NCI-H2196 (cell line): ENCODE results near the gene KIF19.

Experiments
- DNase-seq: peaks from one replicate; lab custom pipeline; 2025; ENCODE audit not compliant: unreplicated experiment; lab: John Stamatoyannopoulos, UW

The KIF19 gene

DNA sequence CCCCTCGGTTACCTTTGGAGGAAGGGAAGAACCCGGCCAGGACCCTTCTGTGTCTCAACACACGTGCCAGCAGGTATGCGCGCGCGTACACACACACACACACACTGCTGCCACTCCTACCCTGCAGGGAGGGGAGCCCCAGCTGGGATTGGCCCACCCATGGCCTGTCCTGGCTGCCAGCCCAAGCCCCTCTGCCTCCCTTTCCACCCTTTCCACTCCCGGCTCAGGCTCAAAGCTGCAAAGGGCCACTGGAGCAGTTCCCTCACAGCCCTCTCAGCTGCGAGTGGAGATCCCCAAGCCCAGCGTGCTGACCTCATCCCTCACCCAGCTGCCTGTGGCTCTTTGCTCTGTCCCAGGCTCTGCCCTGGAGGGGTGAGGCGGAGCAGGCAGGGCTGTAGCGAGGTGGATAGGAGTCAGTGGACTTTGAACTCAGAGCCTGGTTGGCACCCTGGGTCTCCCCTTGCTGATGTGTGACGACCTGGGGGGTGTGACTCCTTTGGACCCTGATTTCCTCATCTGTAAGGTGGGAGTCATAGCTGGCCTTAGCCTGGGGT lies 14.5 kb downstream of the KIF19 start:
- DNase-seq: no peak

DNA sequence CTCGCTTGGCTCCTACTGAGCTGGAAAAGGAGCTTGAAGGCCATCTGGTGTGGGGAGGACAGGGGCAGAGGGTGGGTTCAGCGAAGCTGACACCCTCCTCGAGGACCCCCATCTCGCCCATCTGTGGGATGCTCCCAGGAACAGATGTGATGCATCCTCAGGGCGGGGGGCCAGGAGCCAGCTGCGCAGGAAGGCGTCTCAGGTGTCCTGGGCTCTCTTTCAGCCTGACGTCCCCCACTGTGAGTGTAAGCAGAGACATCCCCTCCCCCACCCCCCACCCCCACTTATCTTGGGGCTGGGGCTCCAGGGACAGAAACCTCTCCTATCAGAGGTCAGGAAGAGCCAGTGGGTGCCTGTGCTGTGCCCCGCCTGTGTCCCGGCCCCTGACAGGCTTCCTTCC lies 16.2 kb downstream of the KIF19 start:
- no peak for DNase-seq

DNA sequence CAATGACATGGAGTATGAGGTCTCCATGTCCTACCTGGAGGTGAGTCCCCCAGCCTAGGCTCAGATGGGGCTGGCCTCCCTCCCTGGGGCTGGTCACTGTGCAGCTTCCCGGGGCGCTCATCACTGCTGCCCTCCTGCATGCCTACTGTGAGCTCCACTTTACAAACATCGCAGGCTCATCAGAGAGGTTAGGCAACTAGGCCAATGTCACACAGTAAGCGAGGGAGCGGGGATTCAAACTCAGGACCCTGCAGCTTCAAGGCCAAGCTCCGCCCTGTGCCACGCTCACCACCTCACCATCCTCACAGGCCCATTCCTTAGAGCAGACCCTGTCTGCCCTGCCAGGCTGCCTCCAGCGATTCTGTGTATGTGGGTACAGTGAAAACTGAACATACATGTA lies 17.1 kb downstream of the KIF19 start:
- no peak for DNase-seq

DNA sequence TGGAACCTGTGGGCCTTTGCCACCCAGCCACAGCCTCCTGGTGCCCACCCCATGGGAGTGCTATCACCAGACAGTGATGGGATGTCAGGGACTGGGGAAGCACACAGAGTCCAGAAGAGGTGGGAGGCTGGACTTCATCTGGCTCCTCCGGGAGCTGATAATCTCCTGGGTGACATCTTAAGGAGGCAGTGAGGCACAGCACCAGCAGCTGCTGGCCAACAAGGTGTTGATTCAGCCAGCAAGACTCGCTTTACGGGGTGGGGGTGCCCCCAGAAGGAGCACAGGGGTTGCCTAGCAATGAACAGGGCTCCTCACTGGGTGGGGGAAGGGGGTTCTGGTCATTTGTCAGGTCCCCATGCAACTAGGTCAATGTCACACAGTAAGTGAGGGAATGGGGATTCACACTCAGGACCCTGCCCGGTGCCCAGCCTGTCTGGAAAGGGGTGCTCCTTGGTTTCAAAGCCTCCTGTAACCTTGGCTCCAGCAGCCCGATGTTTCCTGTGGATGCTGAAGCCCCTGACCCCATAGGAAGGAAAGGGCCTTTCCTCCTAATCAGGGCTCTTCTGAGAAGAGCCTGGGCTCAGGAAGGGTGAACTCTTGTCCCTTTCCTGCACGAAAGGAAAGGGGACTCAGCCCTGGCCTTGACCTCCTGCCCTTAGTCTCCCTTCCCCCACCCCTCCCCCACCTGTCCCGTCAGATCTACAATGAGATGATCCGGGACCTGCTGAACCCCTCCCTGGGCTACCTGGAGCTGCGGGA lies 17.7 kb downstream of the KIF19 start:
- DNase-seq: no peak

DNA sequence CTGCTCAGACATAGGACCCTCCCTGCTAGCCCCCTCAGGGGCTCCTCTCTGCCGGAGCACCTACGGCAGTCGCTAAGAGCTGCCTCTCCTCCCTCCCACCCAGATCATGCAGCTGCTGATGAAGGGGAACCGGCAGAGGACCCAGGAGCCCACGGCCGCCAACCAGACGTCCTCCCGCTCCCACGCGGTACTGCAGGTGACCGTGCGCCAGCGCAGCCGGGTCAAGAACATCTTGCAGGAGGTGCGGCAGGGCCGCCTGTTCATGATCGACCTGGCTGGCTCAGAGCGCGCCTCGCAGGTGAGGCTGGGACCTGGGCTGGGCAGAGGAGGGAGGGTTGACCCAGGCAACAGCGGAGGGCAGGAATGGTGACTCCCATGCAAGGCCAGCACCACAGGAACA lies 18.6 kb downstream of the KIF19 start:
- no peak for DNase-seq

DNA sequence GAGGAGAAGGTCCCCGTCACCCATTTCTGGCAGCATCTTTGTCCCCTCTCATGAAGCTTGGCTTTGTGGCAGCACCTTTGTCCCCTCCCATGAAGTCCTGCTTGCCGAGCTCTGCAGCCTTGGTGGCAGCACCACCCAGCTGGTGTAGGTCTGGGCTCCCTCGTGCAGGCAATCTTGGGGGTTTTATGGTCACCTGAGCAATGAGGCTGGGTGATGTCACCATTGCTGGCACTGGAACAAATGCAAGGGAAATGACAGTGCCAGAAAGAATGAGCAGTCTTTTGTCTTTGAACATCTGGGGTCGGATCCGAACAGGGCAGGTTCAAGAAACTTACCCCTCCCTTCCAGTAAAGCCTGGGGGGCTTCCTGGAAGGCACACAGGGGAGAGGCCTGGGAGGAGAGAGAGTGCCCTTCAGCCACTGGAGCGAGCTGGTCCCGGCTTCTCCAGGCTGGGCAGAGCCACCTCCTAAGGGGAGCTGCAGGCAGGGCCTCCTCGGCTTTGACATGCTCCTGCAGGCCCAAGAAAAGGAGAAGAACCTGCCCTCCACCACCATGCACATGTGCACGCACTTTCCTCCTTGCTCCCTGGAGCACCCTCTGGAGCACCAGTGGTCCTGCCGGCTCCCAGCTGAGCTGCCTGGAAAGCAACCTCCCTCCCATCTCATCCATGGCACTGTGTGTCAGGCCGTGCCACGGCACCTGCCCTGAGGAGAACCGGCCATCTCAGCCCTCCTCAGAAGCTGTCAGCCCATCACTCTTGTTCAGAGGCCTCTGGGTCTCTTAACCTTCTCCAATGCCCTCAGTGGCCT lies 19.6 kb downstream of the KIF19 start:
- DNase-seq: no peak

DNA sequence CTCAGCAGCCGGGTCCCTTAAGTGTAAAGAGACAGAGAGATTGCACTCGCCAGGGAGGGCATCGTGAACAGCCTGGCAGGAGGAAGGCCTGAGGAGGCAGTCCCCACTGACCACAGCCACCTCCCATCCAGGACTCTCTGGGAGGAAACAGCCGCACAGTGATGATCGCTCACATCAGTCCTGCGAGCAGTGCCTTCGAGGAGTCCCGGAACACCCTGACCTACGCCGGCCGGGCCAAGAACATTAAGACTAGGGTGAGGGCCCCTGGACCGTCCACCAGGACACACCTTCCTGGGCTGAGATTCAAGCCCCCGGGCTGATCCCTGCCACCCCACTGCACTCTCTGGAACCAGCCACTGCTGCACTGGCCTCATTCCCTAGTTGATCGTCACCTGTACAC lies 21.6 kb downstream of the KIF19 start:
- DNase-seq: no peak

DNA sequence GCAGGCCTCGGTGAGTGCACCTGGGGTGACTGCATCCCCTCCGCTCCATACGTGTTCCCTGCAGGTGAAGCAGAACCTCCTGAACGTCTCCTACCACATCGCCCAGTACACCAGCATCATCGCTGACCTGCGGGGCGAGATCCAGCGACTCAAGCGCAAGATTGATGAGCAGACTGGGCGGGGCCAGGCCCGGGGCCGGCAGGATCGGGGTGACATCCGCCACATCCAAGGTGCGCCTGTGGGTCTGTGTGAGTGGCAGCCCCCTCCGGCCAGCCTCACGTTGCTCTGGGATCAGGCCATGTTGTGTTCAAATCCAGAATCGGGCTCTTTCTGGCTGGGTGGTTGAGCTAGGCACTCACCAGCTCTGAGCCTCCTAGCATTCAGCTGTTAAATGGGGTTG lies 23.1 kb downstream of the KIF19 start:
- no peak for DNase-seq

DNA sequence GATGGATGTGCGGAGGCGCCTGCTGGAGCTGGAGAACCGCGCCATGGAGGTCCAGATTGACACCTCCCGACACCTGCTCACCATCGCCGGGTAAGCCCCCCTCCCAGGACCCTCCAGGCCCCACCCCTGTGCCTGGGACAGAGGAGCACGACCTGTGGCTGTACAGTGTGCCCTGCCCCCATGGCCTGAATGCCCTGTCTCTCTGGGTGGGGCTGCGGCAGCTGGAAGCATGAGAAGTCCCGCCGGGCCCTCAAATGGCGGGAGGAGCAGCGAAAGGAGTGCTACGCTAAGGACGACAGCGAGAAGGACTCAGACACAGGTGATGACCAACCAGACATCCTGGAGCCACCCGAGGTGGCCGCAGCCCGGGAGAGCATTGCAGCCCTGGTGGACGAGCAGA lies 24.5 kb downstream of the KIF19 start:
- no peak for DNase-seq

DNA sequence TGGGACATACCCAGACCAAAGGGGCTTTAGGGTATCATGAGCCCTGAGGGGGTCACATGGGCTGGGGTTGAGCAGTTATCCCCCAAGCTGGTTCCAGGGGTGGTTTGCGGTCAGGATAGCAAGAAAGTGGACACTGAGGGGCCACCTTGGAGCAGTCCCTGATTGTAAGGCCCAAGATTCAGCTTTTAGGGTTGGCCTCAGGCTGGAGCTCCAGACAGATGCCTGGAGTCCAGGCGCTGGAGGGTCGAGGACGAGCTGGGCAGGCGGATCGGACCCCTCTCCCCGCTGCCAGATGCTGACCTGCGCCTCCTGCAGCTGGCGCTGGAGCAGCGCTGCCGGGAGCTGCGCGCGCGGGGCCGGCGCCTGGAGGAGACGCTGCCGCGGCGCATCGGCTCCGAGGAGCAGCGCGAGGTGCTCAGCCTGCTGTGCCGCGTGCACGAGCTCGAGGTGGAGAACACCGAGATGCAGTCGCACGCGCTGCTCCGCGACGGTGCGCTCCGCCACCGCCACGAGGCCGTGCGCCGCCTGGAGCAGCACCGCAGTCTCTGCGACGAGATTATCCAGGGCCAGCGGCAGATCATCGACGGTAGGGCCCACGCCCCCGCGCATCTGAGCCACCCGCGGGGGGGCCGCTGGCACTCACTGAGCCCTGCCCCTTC lies 25.7 kb downstream of the KIF19 start:
- no peak for DNase-seq

DNA sequence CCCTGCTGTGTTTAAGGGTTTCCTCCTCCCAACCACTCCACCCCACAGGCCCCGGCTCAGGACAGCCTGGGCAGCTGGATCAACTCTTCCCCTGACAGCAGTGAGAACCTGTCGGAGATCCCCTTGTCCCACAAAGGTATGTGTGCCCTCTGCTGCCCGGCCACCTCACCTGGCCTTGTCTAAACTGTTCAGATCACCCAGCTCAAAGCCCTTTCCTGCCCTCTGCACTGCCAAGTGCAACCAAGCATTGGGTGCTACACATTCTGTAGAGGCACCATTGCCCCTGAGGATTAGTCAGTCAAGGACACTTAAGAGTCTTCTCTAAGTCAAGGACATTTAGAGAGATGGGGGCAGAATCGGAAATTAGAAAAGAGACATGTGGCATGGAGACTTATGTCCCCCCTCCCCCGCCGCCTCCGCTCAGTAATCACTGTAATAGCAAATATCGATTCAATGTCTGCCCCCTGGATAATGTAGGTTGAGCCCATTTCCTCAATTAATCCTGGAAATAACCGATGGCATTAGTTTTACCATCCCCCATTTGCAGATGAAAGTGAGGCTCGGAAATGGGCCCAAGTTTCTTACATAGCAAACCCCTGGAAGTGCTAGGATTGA lies 27.5 kb downstream of the KIF19 start:
- DNase-seq: no peak

DNA sequence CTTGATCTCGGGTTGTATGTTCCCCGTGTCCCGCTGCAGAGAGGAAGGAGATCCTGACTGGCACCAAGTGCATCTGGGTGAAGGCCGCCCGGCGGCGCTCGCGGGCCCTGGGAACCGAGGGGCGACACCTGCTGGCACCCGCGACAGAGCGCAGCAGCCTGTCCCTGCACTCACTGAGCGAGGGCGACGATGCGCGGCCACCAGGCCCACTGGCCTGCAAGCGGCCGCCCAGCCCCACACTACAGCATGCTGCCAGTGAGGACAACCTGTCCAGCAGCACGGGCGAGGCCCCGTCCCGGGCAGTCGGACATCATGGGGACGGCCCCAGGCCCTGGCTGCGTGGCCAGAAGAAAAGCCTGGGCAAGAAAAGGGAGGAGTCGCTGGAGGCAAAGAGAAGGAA lies 28.1 kb downstream of the KIF19 start:
- DNase-seq: no peak

DNA sequence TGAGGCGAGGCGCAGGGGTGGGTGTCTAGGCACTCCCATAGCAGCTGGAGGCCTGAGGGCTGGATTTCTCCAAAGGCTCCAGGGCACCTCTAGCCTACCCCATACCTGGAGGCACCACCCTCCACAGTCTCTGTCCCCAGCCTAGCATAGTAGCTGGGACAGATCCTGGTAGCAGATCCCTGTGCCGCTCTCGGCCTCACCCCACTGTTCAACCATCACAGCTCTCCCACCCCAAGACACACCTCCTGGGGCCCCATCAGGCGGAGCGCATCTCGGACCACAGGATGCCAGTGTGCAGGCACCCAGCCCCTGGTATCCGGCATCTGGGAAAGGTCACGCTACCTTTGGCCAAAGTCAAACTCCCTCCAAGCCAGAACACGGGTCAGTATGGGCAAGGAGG lies 28.5 kb downstream of the KIF19 start:
- no peak for DNase-seq

DNA sequence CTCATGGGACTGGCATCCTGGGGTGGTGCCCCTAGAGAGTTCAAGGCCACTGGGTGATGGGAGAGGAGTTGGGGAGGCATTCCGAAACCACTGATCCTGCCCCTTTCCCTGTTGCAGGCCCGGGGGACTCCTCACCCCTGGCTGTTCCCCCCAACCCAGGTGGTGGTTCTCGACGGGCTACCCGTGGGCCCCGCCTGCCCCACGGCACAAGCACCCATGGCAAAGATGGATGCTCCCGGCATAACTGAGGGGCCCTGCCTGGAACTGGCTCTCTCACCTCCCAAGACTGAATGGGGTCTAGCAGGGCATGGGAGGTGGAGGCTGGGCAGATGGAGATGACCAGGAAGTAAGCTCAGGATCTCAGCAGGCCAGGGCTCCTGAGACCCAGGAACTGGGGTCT lies 29.0 kb downstream of the KIF19 start:
- DNase-seq: no peak

DNA sequence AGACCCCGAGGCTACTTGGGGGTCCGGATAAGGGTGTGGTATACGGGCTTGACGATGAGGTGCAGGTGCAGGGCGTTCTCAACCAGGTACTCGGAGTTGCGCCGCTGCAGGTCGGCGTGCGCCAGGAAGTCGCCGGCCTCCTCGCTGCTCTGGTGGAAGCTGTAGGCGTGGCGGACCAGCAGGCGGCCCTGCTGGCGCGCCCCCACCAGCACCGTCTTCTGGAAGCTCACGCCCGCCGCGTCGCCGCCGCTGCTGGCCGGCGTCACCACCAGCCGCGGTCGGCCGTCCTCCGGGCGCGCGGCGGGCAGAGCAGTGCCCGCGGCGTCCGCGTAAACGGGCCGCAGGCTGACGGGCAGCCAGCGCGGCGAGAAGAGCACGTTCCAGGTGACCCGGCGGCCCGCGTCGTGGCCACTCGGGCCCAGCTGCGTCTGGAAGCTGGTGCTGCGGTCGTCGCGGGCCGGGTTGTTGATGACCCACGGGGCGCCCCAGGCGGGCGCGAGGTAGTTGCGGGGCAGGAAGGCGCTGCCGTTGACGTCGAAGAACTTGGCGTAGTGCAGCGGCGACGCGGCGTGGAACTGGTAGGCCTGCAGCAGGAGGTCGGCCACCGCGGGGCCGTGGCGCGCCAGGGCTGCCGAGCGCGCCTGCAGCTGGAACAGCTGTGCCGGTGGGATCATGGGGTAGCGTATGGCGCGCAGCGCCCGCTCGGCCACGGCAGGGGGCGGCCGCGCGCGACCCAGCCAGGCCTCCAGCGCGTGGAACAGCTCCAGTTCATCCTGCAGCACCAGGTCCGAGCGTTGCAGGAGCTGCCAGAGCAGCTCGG lies 30.8 kb downstream of the KIF19 start:
- DNase-seq: no peak

DNA sequence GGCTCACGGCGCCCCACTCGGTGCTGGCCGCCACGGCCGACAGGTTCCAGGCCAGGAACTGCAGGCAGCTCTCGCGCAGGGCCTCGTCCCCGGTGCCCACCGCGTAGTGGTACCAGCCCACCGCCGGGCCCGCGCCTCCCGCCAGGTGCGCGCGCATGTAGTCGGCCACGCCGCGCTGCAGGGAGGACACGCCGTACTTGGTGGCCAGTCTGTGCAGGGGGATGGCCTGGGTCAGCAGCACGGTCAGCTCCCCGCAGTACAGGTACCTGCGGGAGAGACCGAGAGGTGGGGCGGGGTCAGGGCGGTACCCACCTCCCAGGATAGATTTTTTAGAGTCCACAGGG lies 31.4 kb downstream of the KIF19 start:
- no peak for DNase-seq

DNA sequence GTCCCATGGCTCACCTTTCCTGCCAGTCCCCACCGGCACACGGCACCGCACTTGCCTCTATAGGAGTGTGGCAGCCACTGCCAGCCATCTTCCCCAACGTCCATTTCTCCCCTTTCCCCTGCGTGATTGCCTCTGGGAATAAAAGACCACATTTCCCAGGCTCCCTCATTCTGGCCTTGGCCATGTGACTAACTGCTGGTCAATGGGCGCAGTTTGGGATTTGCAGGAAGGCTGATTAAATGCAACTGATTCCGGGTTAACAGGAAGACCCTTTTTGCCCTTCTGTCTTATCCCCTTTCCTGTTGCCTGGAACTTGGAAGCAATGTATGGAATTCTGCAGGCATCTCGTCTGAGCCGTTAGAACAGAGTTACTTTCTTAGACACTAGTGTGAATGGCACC lies 32.7 kb downstream of the KIF19 start:
- no peak for DNase-seq

DNA sequence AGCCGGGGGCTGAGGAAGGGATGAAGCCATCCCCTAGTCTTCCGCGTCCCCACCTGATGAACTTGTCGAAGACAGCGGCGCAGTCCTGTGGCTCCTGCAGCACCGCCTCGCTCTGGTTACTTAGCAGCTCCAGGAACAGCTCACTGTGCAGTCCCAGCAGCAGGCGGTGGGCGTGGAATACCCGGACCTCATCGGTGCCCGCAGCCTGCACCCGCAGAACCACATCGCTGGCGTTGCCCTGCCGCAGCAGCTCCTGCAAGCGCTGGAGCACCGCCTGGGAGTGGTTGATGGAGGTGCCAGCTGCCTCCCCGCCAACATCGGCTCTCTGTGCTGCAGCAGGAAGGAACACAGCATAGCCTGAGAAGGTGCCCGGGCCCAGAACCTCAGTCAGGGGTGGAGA lies 33.9 kb downstream of the KIF19 start:
- DNase-seq: no peak

DNA sequence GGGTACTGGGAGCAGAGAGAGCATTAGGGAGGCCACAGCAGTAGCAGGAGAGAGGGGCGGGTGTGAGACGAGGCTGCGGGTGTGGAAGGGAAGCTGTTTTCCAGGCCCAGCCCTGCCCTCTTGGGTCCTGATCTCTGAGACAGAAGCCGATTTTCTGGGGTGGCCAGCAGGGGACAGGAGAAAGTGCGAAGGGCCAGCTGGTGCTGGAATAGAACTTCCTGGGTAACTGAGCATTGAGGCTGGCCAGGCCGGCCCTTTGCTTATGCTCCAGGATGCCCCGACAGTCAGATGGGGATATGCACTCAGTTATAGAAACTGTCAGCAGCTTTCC lies 34.8 kb downstream of the KIF19 start:
- no peak for DNase-seq

DNA sequence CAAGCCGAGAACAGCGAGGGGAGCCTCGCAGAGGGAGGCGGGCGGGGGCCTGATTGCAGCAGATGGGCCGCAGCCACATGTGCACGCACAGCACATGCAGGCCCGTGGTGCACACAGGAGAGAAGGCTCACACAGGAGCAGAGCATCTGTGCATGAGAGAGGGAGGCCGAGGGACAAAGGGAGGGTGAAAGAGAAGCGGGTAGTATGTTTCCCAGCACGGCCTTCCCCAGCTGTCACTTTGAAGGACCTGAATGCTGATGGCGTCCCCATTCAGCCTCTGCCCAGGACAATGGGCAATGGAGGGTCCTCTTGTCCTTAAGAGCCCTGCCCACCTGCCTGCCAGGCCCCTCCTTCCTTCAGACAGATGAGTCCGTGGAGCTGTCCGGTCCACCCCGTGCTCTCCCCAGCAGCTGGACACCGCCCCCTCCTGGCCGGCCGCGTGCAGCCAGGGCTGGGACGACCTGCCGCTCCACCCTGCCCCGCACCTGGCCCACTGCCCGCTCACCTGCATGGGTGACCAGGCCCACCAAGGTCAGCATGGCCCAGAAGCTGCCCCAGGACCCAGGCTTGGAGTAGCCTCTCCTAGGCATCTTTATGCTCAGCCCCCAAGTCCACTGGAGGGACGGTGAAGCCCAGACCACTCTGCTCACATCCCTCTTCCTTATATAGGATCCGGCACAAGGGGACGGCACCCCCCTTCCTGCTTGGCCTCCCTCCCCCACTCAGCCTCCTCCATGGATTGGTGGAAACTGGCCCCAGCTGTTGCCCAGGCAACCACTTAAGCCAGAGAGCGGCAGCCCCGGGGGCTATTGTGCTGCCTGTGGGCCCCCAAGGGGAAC lies 35.4 kb downstream of the KIF19 start, which contains the start of gene BTBD17:
Gene BTBD17, minus strand, starts transcription at position 639 of the 839 bp plus-strand sequence. Its CDS starts 49 bp downstream, at position 590.
- DNase-seq: peak; percentile 54
